ENCODE results near the gene MED12L.

GRCh38 chr3:151123827-151124226, 38.4 kb downstream of the MED12L start:
- TF ChIP-seq CTCF (conservative IDR thresholded peaks at IDR 0.05 in 1 of 2, IDR thresholded peaks at IDR 0.05 in 1 of 2; ENCODE audit: low read depth in 1 of 2, low read length in 2 of 2) (no peak), EZH2 (IDR thresholded peaks at IDR 0.05; ENCODE audit: low read length, missing control alignments) (no peak)

Measured in fibroblast of lung (primary cell).